Activated CD8-positive, alpha-beta memory T cell treated with anti-CD3 and anti-CD28 coated beads, Interleukin-2, amount 50 U/mL, for 4 hours (primary cell): ENCODE measurements around the gene PHACTR2.
"Not testable (repeated sequence)": the region's sequence is repeated elsewhere in the genome, so short reads cannot be mapped to it uniquely, and the experiment has no call there.

Experiments
- DNase-seq: peaks from one replicate; pipeline ENCODE4 v3.0.0-alpha.2; 2020

The PHACTR2 gene

DNA sequence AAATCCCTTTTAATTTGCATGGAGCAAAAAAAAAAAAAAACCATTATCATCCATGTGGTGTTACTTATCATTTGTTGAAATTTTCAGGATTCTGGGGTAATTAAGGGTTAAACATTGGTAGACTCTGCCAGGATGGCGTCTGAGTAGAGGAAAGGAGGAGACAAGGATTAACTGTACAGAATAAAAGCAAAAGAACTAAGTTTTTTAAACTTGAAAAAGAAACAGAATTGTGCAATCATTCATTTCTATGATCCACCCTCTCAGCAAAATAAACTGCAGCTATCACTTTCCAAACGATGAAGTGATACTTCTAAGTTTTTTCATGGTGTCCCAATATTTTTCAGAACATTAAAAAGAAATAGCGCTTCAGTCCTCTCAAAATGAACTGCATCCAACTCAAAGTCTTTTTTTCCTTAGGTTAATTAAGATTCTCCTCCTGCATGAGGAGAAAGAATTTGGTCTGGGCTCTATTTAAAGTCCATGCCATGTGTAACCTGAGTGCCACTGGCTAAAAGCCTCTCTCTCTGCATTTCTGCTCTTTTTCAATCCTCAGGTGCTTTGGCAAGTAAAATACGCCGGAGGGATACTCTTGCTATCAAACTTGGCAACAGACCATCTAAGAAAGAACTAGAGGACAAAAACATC, 95.9 kb downstream of the PHACTR2 start:
- DNase-seq = no peak

DNA sequence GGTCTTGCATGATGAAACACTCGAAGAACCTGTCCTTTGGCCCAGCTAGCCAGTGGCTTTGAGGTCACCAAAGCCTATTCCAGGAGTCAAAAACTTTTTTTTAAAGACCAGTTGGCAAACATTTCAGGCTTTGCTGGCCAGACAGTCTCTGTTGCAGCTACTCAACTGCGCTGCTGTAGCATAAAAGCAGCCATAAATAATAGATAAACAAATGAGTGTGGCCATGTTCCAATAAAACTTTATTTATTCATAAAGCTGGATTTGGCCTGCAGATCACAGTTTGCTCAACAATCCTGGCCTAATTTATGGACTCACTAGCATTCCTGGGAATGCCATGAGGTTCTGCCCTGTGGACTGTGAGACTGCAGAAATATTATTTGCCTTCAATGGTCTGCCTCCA, 96.6 kb downstream of the PHACTR2 start:
- DNase-seq = no peak

DNA sequence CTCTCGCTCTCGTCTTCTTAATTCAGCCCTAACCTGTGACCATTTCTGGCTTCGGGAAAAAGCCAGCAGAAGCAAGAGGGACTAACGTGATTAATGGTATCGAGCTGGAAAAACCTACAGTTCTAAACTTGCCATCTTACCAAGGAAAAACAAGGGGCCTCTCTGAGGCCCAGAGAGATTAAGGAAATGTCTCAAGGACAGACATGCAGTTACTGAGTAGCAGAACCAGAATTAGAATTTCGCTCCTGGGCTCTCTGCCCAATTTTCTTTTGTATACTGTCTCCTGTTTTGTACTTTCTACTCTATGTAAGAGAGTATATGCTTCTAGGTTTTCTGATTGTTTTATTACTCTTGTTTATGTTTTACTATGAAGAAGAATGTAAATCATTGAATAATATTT, 97.6 kb downstream of the PHACTR2 start:
- DNase-seq = no peak

DNA sequence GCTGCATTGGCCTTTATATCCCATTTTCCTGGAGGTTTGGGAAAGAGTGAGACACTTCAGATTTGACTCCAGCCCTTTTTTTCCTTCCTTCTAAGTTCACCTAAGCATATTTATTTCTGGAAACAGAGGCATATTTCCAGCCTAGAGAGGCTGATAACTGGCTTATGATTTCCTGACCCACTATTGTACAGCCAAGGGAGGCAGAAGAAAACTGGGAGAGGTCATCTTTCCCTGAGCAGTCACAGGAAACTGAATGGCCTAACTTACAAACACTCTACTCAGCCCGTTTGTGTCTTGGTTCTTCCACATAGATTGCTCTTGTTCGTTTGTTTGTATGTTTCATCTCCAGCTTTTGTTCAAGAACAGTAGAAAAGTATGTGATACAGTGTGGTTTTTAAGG, 101.2 kb downstream of the PHACTR2 start:
- no peak for DNase-seq

DNA sequence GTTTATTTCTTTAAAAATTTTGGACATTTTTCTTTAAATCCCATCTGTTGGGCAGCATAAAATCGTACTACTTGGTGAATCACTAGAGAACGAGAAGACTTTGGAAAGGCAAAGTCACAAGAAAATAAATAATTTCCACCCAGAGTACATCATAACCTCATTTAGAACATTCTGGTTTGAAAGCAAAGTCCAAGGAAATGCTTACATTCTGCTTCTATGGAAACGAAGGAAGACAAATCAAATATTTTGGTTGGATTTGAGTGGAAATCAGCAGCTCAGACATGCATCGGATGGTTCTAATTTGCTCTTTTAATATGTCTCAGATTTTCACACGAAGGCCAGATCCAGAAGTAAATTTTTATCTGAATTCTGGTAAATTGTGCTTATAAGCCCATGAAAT, 104.7 kb downstream of the PHACTR2 start:
- no peak for DNase-seq

DNA sequence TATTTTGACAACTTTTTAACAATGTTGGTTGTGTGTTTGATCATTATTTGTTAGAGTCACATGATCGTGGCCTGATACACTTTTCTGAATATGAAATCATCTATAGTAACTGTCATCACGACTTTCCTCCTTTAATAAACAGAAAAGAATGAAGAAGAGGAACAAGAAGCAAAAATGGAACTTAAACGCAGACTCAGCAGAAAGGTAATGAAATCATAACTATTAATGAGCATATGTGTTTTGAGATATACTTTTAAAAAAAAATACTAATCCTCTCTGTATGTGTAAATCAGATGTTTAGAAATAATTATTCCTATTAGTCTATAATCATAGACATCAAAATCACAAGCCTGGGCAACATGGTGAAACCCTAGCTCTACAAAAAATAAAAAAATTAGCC, 105.3 kb downstream of the PHACTR2 start:
- no peak for DNase-seq

DNA sequence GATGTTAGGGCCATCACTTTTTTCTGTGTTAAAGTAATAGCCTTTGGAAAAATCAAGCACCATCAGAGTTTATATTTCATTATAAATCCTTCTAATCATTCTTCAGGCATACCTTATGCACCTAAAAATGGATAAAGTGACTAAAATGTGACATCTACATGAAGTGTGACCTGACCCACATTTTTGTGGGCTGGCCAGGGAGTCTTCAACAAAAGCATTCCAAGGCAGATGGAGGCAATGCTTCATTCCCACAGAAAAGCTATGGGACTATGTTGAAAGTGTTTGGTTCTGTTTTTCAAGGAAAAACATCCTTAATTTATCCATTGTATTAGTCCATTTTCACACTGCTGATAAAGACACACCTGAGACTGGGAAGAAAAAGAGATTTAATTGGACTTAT, 106.6 kb downstream of the PHACTR2 start:
- DNase-seq = no peak

DNA sequence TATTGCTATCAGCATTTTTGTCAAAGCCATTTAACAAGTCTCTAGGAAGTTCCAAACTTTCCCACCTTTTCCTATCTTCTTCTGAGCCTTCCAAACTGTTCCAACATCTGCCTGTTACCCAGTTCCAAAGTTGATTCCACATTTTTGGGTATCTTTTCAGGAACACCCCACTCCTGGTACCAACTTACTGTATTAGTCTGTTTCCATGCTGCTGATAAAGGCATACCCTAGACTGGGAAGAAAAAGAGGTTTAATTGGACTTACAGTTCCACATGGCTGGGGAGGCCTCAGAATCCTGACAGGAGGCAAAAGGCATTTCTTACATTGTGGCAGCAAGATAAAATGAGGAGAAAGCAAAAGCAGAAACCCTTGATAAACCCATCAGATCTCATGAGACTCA, 108.6 kb downstream of the PHACTR2 start:
- DNase-seq = not testable (repeated sequence)

DNA sequence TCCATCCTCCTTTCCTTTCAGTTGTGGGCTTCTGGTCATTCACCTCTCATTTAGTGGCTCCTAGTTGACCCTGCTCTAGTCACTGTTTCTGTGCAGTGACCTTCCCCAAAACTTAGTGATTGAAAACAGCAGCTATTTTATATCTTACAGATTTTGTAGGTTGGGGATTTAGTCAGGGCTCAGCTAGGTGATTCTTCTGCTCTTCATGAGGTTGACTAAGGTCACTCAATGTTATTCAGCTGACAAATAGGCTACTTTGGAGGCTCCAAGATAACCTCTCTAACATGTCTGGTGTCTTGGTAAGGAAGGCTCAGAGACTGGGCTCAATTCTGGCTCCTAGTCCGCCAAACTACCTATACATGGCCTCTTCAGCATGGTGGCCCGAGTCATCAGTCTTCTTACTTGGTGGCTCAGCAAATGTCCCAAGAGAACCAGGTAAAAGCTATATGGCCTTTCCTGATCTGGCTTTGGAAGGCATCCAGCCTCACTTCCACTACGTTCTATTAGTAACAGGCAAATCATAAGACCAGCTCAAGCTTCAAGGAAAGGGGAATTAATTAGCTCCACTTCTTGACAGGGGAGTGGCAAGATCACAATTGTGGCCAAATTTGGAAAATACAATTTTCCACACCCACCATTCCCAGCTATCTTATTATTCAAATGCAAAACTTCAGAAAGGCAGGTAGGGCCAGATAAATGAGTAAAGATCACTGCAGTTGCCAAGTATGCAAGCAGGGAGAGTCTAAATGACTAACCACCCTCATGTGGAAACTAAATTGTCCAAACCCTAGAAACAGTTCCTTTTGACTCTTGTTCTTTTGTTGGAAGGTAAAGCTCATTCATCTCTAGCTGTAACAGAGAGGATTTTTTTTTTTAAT, 114.9 kb downstream of the PHACTR2 start:
- DNase-seq = no peak

DNA sequence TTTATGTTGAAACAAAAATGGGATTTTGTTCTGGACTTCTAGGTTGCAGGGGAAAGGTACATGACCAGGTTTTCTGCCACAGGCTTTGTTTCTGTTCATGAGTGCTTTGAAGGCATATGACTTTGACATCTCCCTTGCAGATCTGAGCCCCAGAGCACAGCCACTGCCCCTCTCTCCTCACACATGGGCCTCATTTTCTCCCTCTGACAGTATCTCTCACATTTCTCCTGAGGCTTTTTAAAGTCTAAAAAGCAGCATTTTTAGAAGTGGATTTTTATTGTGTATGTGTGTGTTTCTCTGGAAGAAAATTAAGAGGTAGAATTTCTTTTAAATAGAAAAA, 115.5 kb downstream of the PHACTR2 start:
- DNase-seq = no peak

DNA sequence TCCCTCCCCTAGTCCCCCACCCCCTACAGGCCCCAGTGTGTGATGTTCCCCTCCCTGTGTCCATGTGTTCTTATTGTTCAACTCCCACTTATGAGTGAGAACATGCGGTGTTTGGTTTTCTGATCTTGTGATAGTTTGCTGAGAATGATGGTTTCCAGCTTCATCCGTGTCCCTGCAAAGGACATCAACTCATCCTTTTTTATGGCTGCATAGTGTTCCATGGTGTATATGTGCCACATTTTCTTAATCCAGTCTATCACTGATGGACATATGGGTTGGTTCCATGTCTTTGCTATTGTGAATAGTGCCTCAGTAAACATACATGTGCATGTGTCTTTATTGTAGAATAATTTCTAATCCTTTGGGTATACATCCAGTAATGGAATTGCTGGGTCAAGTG, 118.8 kb downstream of the PHACTR2 start:
- DNase-seq = not testable (repeated sequence)

DNA sequence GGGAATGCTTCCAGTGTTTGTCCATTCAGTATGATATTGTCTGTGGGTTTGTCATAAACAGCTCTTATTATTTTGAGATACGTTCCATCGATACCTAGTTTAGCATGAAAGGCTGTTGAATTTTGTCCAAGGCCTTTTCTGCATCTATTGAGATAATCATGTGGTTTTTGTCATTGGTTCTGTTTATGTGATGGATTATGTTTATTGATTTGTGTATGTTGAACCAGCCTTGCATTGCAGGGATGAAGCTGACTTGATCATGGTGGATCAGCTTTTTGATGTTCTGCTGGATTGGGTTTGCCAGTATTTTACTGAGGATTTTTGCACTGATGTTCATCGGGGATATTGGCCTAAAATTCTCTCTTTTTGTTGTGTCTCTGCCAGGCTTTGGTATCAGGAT, 120.7 kb downstream of the PHACTR2 start:
- DNase-seq = not testable (repeated sequence)

DNA sequence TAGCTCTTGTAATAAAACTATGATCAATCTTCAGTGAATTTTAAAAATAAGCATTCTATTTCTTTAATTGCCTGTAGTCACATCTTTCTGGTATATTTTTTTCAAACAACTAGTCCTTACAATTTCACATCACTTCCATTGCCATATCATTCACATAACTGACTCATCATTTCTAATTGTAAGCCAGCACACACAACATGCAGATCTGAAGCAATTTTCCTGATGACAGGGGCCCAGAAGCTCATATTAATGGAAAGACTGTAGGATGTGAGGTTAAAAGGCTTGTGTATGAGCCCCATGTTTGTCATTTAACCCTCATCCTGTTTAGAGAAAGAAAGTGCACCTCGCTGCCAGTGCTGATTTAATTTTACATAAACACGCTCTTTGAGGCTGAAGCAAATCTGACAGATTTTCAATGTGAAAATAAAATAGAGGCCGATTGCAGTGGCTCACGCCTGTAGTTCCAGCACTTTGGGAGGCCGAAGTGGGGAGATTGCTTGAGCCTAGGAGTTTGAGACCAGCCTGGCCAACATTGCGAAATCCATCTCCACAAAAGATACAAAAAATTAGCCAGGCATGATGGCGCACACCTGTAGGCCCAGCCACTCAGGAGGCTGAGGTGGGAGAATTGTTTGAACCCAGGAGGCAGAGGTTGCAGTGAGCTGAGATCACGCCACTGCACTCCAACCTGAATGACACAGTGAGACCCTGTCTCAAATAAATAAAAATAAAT, 125.2 kb downstream of the PHACTR2 start:
- no peak for DNase-seq

DNA sequence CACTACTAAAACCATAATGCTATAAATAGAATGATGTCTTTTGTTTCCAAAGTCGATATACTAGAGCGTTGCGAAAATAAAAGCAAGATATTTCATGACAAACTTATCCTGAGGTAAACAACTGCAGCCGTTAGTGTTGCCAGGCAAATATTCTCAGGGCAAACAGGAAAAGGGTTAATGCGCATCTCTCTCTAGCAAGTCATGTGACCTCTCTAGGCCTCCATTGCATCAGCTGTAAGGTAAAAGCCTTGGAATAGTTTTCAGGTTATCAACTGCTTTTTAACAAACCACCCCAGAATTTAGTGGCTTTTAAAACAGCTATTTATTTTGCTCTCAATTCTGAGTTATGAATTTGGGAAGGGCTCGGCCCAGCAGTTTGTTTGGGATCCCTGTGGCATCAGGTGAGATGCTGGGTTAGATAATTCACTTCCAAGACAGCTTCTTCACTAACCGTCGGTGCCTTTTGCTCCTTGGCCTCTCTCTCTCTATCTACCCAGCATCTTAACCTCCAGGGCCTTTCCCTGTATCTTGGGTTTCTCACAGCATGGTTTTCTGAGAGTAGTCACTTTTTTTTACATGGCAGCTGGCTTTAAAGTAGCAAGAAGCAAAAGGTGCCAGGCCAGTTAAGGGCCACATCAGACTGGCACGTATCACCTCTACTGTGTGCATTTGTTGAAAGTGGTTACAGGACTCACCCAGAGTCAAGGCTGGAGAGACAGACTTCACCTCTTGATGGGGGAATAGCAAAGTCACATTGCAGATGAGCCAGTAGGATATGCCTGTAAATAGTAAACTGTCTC, 126.2 kb downstream of the PHACTR2 start:
- no peak for DNase-seq

DNA sequence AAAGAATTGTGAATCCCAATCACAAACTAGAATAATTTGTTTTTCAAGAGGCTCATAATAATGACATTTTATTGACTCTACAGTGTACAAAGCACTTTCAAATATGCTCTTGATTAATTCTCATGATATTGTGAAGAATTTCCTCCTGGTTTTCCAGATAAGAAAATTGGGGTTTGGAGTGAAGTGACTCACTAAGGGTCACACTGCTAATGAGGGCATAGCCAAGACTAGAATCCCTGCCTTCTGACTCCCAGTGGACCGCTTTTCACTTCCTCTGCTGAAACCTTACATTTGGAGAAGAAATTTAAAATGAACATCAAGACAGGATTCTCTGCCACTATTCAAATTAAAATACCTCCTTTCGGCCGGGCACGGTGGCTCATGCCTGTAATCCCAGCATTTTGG, 127.1 kb downstream of the PHACTR2 start:
- no peak for DNase-seq

DNA sequence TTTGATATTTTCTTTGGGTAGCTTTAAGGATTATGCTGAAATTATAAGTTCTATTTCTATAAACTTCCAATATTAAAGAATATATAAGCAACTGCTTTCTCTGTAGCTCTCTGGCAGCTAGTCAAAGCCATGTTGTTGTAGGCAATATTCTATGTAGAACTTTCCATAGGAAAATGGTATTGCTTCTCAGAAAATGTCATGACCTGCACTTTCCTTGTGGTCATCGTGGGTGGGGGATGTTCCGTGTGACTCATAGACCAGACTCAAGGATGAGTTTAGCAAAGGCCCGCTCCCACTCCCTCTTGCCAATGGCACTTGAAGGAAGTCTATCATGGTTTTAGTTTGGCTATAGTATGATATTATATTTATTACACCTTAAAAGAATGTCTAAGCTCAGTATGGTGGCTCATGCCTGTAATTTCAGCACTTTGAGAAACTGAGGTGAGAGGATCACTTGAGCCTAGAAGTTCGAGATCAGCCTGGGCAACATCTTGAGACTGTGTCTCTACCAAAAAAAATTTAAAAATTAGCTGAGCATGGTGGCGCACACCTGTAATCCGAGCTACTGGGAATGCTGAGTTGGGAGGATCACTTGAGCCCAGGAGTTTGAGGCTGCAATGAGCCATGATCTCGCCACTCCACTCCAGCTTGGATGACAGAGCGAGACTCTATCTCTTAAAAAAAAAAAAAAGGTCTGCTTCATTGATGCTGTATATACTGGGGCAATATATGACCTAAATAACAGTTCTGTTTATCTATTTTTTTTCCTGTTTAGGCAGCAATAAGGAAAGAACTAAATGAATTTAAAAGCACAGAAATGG, 128.7 kb downstream of the PHACTR2 start:
- peak; percentile 69 for DNase-seq

DNA sequence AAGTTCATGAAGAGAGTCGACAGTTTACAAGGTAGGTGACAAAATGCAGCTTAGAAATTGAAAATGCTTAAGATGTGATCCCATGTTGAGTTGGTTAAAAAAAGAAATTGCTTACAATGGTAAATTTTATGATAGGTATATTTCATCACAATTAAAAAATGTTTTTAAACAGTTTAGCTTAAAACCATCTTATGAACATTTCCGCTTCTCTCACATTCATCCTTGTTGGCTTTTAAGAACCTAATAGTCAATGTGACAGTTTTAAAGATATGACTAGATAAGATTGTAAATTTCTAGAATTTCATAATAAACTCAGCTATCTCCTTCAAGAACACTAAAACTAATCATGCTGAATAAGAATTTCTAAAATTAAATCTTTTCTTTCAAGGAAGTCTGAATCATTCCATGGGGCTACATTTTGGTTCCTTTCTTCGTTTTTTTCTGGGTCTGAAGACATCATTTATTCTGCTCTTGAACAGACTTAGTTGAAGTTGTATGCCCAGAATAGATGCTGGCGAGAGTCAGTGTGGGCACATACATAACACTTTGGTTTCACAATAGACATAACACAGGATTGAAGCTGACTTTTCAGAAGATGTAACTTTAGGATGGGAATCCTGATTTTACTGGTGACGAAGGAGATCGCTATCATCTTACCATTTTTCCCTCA, 129.5 kb downstream of the PHACTR2 start:
- no peak for DNase-seq

DNA sequence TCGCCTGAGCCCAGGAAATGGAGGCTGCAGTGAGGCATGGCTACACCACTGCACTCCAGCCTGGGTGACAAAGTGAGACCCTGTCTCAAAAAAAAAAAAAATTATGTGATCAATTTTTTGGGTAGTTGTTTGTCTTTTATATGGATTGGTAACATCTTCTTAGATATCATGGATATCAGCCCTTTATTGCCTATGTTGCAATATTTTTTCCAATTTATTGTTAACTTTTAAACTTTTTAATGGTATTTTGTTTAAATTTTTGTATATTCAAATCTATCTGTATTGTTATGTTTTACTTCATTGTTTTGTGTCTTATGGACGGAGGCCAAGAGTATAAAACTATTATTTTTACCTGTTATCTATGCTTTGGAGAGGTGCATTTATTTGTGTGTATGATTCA, 133.0 kb downstream of the PHACTR2 start:
- DNase-seq = no peak

DNA sequence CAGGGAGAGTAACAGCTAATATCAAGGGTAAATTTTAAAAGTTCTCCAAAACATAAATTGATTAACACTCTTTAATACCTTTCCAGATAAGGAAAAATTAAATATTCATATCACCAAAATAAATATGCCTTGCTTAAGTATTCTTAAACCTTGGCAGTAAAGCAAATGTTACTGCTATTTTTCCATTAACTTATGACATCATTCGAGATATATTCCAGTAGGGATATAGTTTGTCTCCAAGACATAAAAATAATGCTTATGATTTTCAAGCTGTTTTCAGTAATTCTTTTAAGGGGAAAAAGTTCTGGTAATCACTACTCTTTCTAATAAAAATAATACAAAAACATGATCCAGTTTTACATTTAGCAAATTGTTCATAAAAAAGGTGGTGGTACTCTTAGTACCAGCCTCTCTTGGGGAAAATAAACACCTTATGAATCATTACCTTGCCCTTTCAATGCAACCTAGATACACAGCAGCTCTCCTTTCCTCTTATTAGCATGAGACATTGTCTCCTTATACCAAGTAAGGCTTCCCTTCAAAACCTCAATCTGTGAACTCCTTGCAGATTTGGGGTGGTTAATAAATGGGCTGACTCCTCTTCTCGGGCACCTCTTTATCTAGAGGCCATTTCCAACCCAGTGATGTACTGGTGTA, 133.9 kb downstream of the PHACTR2 start:
- DNase-seq = no peak

DNA sequence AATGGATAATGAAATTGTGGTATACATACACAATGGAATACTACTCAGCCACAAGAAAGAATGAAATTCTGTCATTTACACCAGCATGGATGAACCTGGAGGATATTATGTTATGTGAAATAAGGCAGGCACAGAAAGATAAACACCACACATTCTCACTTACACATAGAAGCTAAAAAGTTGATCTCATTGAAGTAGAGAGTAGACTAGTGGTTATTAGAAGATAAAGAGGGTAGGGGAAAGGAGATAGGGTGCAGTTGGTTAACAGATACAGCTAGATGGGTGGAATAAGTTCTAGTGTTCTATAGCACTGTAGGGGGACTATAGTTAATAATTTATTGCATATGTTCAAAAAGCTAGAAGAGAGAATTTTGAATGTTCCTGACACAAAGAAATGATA, 139.9 kb downstream of the PHACTR2 start:
- DNase-seq = no peak

DNA sequence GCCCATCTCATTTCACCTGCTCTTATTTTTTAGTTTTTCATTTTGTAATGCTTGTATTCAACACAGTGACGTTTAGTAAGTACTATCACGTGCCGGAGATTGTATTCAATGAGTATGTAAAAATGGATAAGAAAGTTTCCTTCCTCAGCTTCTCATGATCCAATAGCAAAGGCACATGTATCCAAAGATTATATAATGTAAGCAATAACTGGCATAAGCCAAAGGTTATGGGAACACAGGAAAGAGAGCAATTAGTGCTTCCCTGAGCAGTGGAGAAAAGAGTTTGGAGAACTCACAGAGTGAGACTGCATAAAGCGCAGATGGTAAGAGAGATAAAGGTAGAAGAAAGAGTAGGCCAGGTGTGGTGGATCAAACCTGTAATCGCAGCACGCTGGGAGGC, 143.6 kb downstream of the PHACTR2 start:
- no peak for DNase-seq
